ENCODE measurements around the gene SHD. TPM values are rescaled to one million over a fixed set of nuclear protein-coding genes. Genes with fewer than 3 reads are reported as not detected.
"Not testable (repeated sequence)": the region's sequence is repeated elsewhere in the genome, so short reads cannot be mapped to it uniquely, and the experiment has no call there.

The SHD gene, protein sequence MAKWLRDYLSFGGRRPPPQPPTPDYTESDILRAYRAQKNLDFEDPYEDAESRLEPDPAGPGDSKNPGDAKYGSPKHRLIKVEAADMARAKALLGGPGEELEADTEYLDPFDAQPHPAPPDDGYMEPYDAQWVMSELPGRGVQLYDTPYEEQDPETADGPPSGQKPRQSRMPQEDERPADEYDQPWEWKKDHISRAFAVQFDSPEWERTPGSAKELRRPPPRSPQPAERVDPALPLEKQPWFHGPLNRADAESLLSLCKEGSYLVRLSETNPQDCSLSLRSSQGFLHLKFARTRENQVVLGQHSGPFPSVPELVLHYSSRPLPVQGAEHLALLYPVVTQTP
- not detected for total RNA-seq
- long read RNA-seq, result 0 reads

DNA sequence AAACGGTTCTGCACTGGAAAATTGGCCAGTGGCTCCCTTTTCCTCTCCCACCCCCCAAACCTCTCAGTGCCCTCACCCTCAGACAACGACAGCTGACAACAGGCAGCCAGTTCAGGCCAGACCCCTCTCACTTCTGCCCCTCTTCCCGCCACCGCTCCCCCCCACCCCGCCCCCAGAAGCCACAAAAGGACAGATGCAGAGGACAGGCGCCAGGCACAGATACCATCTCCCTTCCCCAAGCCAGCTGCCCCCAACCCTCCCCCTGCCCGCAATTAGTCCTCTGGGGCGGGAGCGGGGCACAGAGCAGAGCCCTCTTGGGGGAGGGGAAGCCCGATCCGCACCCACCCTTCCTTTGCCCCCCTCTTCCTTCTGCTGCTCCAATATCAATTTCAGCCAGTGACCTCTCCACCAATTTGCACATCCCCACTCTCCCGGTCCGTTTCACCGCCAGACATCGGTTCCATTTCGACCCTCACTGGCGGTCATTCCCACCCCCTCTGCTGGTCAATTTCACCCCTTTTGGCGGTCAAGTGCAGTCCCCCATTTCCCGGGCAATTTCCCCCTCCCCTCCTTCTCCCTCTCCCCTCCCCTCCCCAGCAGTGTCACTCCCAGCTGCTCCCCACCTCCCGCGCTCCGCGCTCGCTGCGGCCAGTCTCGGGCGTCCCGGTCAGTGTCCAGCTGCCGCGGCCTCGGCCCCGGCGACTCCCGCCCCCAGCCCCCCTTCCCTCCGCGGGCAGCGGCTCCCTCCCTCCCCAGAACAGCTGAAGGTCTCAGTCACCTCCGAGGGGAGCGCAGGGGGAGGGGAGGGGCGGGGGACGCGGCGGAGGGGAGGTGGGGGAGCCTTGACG lies at the start of gene SHD:
SHD (plus strand) TSS at position 848 of the 848 bp plus-strand sequence. CDS start 798 bp downstream, outside the sequence.
- intact Hi-C loops (cut with micrococcal nuclease), result no loop called here
- DNase-seq, result no peak
- no peak for ATAC-seq

DNA sequence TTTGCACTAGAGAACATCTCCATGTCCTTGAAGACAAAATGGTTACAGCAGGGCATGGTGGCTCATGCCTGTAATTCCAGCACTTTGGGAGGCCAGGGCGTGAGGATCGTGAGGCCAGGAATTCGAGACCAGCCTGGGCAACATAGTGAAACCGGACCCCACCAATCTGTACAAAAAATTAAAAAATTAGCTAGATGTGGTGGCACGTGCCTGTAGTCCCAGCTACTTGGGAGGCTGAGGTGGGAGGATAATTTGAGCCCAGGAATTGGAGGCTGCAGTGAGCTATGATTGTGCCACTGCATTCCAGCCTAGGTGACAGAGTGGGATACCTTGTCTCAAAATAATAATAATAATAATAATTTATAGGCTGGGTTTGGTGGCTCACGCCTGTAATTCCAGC lies 48.8 kb upstream of the SHD start:
- intact Hi-C loops (cut with micrococcal nuclease); DNase-seq; ATAC-seq: not testable (repeated sequence)

DNA sequence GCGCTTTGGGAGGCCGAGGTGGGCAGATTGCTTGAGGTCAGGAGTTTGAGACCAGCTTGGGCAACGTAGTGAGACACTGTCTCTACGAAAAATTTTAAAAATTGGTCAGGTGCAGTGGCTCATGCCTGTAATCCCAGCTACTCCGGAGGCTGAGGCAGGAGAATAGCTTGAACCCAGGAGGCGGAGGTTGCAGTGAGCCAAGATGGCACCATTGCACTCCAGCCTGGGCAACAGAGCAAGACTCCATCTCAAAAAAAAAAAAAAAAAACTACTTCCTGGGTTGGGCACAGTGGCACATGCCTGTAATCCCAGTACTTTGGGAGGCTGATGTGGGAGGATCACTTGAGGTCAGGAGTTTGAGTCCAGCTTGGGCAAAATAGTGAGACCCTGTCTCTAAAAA lies 47.5 kb upstream of the SHD start:
- ATAC-seq; intact Hi-C loops (cut with micrococcal nuclease); DNase-seq: not testable (repeated sequence)

DNA sequence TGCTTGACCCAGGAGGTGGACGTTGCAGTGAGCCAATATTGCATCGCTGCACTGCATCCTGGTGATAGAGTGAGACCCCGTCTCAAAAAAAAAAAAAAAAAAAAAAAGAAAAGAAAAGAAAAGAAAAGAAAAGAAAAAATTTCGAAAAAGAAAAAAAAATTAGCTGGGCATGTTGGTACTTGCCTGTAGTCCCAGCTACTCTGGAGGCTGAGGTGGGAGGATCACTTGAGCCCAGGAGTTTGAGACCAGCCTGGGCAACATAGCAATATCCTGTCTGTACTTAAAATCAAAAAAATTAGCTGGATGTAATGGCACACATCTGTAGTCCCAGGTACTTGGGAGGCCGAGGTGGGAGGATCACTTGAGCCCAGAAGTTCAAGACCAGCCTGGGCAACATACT lies 46.9 kb upstream of the SHD start:
- DNase-seq; intact Hi-C loops (cut with micrococcal nuclease); ATAC-seq: not testable (repeated sequence)

DNA sequence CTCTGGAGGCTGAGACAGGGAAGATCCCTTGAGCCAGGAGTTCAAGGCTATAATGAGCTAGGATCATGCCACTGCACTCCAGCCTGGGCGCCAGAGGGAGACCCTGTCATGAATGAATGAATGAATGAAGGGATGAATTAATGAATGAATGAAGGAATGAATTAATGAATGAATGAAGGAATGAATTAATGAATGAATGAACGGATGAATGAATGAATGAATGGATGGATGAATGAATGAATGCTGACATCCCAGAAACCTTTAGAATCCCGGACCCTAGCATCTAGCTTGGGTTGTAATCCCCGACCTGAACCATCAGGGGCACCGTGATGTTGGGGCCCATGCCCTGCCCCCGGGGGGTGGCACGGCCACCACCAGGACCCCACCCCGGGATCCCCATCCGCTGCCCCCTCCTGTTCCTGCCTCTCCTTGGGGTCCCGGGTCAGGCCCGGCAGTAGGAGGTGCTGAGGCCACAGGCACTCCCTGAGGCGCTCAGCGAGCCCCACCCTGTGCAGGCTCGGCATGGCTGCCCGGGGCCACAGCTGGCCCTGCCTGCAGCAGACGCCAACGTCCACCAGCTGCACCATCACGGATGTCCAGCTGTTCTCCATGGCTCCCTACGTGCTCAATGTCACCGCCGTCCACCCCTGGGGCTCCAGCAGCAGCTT lies 46.3 kb upstream of the SHD start:
- intact Hi-C loops (cut with micrococcal nuclease), result no loop called here
- ATAC-seq (no peak), DNase-seq (no peak)

DNA sequence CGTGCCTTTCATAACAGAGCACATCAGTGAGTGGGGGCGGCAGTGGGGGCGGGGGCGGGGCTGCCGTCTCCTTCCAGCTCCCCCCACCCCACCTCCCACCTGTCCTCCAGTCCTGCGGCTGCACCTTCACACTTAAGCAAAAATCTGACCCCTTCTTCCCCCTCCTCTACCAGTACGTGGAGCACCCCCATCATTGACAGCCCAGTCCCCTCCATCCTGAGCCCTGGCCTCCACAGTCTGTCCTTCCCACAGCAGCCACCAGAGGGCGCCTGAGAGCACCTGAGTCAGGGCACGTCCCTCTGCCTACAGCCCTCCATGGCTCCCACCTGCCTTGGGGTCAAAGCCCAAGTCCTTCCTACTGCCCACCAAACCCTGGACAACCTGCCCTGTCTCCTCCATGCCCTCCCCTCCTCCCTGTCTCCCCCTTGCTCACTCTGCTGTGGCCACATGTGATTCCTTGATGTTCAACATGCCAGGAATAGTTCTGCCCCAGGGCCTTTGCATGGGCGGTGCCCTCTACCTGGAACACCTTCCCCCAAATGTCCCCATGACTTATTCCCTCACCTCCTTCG lies 45.7 kb upstream of the SHD start:
- intact Hi-C loops (cut with micrococcal nuclease), result no loop called here
- ATAC-seq, result peak; percentile 62
- DNase-seq, result peak; percentile 72

DNA sequence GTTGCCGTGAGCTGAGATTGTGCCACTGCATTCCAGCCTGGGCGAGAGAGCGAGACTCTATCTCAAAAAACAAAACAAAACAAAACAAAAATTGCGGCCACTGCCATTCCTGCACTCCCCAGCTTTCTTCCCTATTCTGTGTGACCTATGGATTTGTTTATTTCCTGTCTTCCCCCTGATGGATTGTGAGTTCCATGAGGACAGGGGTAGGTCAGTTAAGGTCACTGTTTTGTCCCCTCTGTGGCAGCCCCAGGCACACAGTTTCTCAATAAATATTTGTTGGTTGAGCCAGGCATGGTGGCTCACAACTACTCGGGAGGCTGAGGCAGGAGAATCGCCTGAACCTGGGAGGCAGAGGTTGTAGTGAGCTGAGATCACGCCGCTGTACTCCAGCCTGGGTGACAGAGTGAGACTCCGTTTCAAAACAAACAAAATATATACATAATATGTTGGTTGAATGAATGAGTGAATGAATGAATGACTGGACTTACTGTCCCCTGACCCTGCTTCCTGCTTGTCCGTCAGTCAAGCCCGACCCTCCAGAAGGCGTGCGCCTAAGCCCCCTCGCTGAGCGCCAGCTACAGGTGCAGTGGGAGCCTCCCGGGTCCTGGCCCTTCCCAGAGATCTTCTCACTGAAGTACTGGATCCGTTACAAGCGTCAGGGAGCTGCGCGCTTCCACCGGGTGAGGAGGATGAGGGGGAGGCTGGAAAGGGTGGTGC lies 44.8 kb upstream of the SHD start:
- ATAC-seq (no peak), DNase-seq (no peak)
- intact Hi-C loops (cut with micrococcal nuclease), result no loop called here

DNA sequence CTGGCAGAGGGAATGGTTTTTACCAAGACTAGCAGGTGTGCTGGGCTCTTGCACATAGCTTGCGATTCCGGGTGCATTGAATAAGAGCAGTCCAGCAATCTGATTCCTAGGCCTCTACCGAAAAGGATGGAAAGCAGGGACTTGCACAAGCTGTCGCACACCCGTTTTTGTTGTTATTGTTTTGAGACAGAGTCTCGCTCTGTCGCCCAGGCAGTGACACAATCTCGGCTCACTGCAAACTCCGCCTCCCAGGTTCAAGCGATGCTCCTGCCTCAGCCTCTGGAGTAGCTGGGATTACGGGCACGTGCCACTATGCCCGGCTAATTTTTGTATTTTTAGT lies 44.2 kb upstream of the SHD start:
- no peak for DNase-seq
- intact Hi-C loops (cut with micrococcal nuclease), result no loop called here
- no peak for ATAC-seq

DNA sequence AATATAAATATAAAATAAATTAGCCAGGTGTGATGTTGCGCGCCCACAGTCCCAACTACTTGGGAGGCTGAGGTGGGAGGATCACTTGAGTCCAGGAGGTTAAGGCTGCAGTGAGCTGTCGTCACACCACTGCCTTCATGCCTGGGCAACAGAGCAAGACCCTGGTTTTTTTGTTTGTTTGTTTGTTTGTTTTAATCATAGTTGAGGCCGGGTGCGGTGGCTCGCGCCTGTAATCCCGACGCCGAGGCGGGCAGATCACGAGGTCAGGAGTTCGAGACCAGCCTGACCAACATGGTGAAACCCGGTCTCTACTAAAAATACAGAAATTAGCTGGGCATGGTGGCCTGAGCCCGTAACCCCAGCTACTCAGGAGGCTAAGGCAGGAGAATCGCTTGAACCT lies 41.6 kb upstream of the SHD start:
- ATAC-seq; intact Hi-C loops (cut with micrococcal nuclease); DNase-seq: not testable (repeated sequence)

DNA sequence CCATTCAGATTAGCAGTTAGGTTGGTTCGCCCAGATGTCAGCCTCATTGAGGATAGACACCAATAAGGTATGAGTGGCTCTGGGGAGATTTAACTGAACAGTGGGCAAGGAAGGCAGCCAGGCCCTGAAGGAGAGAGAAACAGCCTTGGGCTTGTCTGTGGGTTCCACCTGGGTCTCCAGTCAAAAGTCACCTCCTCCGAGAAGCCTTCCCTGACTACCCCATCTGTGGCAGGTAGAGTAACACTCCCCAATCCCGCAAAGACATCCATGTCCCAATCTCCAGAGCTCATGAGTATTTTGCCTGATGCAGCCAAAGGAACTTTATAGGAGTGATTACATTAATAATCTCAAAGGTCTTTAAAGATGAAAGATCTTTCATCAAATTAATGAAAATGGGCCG lies 40.2 kb upstream of the SHD start:
- ATAC-seq, result no peak
- DNase-seq, result no peak
- intact Hi-C loops (cut with micrococcal nuclease), result no loop called here

DNA sequence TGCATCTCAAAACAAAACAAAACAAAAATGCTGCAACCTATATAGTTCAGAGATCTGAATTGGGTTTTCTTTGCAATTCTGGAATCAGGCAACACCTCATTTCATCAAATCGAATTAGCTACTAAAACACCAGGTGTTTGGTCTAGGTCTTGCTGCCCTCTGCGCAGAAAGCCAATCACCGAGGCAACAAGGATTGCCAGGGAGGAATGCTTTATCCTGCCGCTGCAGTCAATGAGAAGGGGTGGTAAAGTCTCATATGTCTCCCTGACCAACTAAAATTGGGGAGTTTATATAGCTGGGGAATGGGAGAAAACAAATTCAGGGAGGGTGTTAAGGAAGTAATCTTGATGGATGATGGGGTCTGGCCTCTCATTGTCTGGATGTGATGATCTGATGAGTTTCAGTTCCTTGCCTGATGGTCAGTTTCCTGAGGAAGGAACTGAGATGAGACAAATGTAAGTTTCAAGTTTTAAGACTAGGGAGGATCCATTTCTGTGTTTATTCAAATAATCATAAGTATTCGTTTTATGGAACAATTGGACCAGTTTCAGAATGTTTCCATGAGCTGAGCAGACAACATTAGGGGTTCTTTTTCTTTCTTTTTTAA lies 37.1 kb upstream of the SHD start:
- intact Hi-C loops (cut with micrococcal nuclease), result no loop called here
- ATAC-seq (no peak), DNase-seq (no peak)

DNA sequence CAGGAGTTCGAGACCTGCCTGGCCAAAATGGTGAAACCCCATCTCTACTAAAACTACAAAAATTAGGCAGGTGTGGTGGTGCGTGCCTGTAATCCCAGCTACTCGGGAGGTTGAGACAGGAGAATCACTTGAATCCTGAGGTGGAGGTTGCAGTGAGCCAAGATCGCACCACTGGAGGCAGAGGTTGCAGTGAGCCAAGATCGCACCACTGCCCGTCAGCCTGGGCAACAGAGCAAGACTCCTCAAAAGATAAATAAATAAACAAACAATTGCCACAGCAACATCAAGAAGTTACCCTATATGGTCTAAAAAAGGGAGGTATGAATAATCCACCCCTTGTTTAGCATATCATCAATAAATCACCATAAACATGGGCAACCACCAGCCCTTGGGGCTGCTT lies 33.1 kb upstream of the SHD start:
- intact Hi-C loops (cut with micrococcal nuclease); DNase-seq; ATAC-seq: not testable (repeated sequence)

DNA sequence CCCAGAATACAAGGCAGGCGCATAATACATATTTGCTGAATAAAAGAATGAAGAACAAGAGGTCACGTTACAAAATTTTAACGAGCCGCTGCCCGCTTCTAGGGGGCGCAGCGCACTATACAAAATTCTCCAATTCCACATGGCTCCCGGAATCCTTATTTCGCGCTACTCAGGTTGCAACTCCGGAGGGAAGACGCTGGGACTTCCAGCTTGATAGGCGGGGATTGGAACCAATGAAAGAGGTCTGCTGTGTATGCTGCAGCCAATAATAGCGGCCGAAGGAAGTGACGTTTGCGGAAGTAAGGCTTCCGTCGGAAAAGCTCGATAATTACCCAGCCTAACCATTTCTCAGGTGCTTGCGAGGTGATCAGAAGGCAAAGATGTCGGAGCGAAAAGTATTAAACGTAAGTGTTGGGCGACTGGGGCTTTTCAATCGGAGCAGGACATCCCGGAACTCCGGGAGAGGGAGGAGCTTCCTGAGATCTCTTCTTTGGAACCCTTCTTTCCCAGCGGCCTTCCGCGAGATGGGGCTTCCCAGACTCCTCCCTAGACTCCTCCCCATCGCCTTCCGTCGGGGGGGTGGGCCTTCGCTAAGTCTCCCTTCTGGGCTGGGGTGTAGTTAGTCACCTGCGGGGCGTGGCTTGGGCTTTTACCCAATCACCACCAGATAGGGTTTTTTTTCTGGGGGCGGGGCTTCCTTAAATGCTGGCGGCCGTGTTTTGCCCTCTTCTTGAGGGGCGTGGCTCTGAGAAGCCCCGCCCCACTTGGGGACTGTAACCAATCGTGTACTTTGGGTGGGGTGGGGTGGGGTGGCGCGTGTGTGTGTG lies 32.1 kb upstream of the SHD start, which contains the start of gene YJU2:
YJU2 (plus strand) TSS at position 314 of the 827 bp plus-strand sequence; CDS start at position 381, 67 bp downstream.
- ATAC-seq, result peak; percentile 98
- intact Hi-C loops (cut with micrococcal nuclease), result no loop called here
- DNase-seq, result peak; percentile 98

DNA sequence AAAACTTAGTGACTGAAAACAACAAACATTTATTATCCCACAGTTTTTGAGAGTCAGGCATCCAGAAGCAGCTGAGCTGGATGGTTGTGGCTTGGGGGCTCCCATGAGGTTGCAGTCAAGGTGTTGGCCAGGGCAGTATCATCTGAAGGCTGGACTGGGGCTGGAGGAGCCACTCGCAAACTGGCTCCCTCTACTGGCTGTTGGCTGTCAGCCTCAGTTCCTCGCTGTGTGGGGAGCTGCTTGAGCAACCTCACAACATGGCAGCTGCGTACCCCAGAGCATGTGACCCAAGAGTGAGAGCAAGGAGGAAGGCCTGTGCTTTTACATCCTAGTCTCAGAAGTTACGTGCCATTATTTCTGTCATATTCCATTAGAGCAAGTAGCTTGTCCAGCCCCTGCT lies 22.5 kb upstream of the SHD start:
- intact Hi-C loops (cut with micrococcal nuclease), result no loop called here
- DNase-seq (no peak), ATAC-seq (no peak)

DNA sequence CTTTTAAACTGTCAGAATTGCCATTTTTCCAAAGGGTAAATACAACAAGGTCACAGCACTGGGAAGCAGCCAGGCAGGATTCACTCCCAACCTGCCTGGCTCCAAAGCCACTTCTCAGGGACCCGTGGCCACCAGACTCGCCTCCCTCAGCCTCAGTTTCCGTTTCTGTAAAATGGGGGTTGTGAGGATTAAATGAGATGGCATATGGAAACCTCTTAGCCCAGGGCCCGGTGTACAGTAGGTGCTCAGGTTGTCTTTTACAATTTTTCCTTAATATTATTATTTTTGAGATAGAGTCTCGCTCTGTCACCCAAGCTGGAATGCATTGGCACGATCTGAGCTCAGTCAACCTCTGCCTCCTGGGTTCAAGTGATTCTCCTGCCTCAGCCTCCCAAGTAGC lies 22.0 kb upstream of the SHD start:
- DNase-seq (no peak), ATAC-seq (no peak)
- intact Hi-C loops (cut with micrococcal nuclease), result no loop called here

DNA sequence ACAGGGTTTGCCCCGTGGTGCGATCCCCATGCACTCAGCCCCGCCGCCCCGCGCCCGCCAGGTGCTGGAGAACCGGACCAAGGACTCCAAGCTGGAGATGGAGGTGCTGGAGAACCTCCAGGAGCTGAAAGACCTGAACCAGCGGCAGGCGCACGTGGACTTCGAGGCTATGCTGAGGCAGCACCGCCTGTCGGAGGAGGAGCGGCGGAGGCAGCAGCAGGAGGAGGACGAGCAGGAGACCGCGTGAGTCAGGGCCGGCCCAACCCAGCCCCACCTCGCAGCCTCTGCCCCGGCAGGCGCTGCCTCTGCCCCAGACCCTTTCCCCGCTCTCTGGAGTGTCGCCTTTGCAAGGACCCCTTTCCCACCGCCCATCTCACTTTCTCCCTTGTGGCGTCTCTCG lies 20.9 kb upstream of the SHD start:
- intact Hi-C loops (cut with micrococcal nuclease), result no loop called here
- DNase-seq (no peak), ATAC-seq (no peak)

DNA sequence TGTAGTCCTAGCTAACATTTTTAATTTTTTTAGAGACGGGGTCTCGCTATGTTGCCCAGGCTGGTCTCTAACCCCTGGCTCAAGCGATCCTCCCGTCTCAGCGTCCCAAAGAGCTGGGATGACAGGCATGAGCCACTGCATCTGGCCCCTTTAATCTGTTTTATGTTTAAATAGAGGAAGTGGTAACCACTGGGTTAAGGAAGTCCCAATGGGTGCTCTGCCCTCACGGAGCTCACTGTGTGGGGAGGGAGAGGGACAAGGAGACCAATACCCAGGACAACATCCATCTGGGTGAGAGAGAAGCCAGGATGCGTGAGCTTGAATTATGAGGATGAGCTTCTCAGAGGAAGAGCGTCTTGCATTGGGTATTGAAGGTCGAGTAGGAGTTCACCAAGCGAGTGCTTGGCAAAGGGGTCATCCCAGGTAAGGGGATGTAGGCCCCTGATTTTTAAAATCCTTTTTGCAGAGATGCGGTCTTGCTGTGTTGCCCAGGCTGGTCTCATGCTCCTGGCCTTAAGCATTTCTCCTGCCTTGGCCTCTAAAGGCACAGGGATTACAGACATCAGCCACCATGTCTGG lies 18.4 kb upstream of the SHD start:
- ATAC-seq, result no peak

More for the DNA sequence above, 18.4 kb upstream of the SHD start:
- intact Hi-C loops (cut with micrococcal nuclease), result no loop called here
- no peak for DNase-seq

Data from left ventricle myocardium superior (tissue), 1 donor.